K562 (cell line): ENCODE results near the gene MALAT1. TPM values are rescaled to one million over a fixed set of nuclear protein-coding genes. Genes with fewer than 3 reads are reported as not detected.

Experiments used
- CUX1 ChIP-seq: fragments of 200-800 bp; sonication (Bioruptor generic); IDR thresholded peaks from 2 replicates; pipeline ENCODE4 v1.6.1; 2016; ENCODE audit warnings: missing genetic modification characterization, missing compliant biosample characterization
- E4F1 ChIP-seq: fragments of 250-450 bp; sonication (Bioruptor Pico); IDR thresholded peaks from 2 replicates; pipeline ENCODE4 v1.5.0; 2021; ENCODE audit warnings: mild to moderate bottlenecking, borderline replicate concordance
- HIVEP1 ChIP-seq: fragments of 250-450 bp; sonication (Bioruptor Pico); IDR thresholded peaks from 2 replicates; pipeline ENCODE4 v1.4.0; 2020; ENCODE audit warnings: mild to moderate bottlenecking
- MAFK ChIP-seq: IDR thresholded peaks from 2 replicates; pipeline ENCODE4 v1.6.1; 2011; ENCODE audit warnings: low read length, improper control_type of control experiment
- MLX ChIP-seq, 2 experiments: fragments of 450-650 bp in 1 of 2; sonication (generic) in 1 of 2; formaldehyde crosslinking; conservative IDR thresholded peaks; 2 replicates each; pipeline versions ENCODE4 v1.4.0 to v1.8.1; 2020 to 2022; ENCODE audit warnings: mild to moderate bottlenecking in 1 of 2, missing genetic modification reagents in 1 of 2
- NR2F6 ChIP-seq: fragments of 450-650 bp; formaldehyde crosslinking; IDR thresholded peaks from 2 replicates; pipeline ENCODE4 v1.4.0; 2020; ENCODE audit warnings: mild to moderate bottlenecking
- RCOR1 ChIP-seq, 2 experiments: IDR thresholded peaks; 2 replicates each; pipeline ENCODE4 v1.6.1; 2012; ENCODE audit warnings: low read depth in 2 of 2, low read length in 2 of 2, borderline replicate concordance in 1 of 2, improper control_type of control experiment in 1 of 2
- RNF2 ChIP-seq: sonication (generic); IDR thresholded peaks from 2 replicates; pipeline ENCODE4 v1.6.1; 2016
- SAFB ChIP-seq: fragments of 200-400 bp; formaldehyde crosslinking; IDR thresholded peaks from 2 replicates; pipeline ENCODE4 v1.6.1; 2017; ENCODE audit warnings: low read depth, low read length, borderline replicate concordance
- SMARCA4 ChIP-seq: fragments of 450-650 bp; IDR thresholded peaks from 2 replicates; pipeline ENCODE4 v1.6.1; 2016
- SMARCA5 ChIP-seq: fragments of 450-650 bp; IDR thresholded peaks from 2 replicates; pipeline ENCODE4 v1.6.1; 2016
- SP2 ChIP-seq: IDR thresholded peaks from 2 replicates; pipeline ENCODE4 v1.6.1; 2011; ENCODE audit warnings: mild to moderate bottlenecking, low read depth, low read length, moderate library complexity; ENCODE audit not compliant: poor library complexity, severe bottlenecking; ENCODE audit errors: extremely low read depth
- ZNF280B ChIP-seq: fragments of 250-450 bp; sonication (Bioruptor Pico); IDR thresholded peaks from 2 replicates; pipeline ENCODE4 v1.5.1; 2021; ENCODE audit warnings: mild to moderate bottlenecking
- ZNF584 ChIP-seq: fragments of 200-800 bp; sonication (Bioruptor generic); IDR thresholded peaks from 2 replicates; pipeline ENCODE4 v1.6.1; 2016; ENCODE audit warnings: low read depth, mild to moderate bottlenecking, missing genetic modification characterization, missing compliant biosample characterization
- ZNF586 ChIP-seq: fragments of 450-650 bp; formaldehyde crosslinking; conservative IDR thresholded peaks from 2 replicates; pipeline ENCODE4 v1.4.0; 2020; ENCODE audit warnings: mild to moderate bottlenecking, moderate library complexity
- ZNF696 ChIP-seq: fragments of 250-450 bp; sonication (Bioruptor Pico); conservative IDR thresholded peaks from 2 replicates; pipeline ENCODE4 v1.4.0; 2020; ENCODE audit warnings: mild to moderate bottlenecking, moderate library complexity
- polyA plus RNA-seq, 8 experiments: library from polyadenylated mRNA; depleted of rRNA in 4 of 8; stranded (reverse) in 5 of 8; unstranded in 3 of 8; fragments of >200 nt; fragmentation: Nextera tagmentation in 2 of 8; fragmentation: Illumina TruSeq in 1 of 8; extraction: Ambion mirVana in 2 of 8; extraction: Trizol in 1 of 8; gene quantifications; 2 replicates each; pipeline versions ENCODE4 v1.2.1 to v1.2.3, GENCODE V29; 2011 to 2014; ENCODE audit warnings: inconsistent platforms in 1 of 8, missing spikeins in 1 of 8
- total RNA-seq, 7 experiments: library from RNA; depleted of rRNA in 6 of 7; stranded (reverse); fragments of >200 nt in 6 of 7; fragmentation: Illumina TruSeq in 2 of 7; extraction: Trizol in 2 of 7; gene quantifications; 2 replicates each; pipeline versions ENCODE4 v1.2.1 to v1.2.3, GENCODE V29; 2011 to 2021; ENCODE audit warnings: low replicate concordance in 1 of 7
- TF ChIP-seq, protein P1 (sequence below): fragments of 450-650 bp; formaldehyde crosslinking; IDR thresholded peaks from 2 replicates; pipeline ENCODE4 v1.4.0; 2022; ENCODE audit warnings: mild to moderate bottlenecking, moderate library complexity

MALAT1 gene
- total and polyA plus RNA-seq, 9 of the 15 experiments (the other 6 are each of a cell fraction or from before 2014, with no cell fraction given) = 363 to 8,715 (median 2,351) TPM

- TF ChIP-seq CUX1 (peak; percentile 88; the same call in 1 of the 2 replicates), NR2F6 (CRISPR knock-in tag) (no peak), SP2 (no peak), ZNF696 (CRISPR knock-in tag) (no peak), ZNF584 (CRISPR knock-in tag) (no peak), RCOR1 (IDR thresholded peaks at IDR 0.05; ENCODE audit: borderline replicate concordance in 1 of 2, low read depth in 2 of 2, low read length in 2 of 2) (no peak), SMARCA5 (no peak), RNF2 (no peak), E4F1 (CRISPR knock-in tag) (no peak), MAFK (no peak), SAFB (no peak), HIVEP1 (CRISPR knock-in tag) (no peak), ZNF280B (CRISPR knock-in tag) (no peak), ZNF586 (CRISPR knock-in tag) (no peak), MLX (CRISPR knock-in tag; conservative IDR thresholded peaks at IDR 0.05) (no peak), SMARCA4 (no peak)
- TF ChIP-seq, protein P1, sequence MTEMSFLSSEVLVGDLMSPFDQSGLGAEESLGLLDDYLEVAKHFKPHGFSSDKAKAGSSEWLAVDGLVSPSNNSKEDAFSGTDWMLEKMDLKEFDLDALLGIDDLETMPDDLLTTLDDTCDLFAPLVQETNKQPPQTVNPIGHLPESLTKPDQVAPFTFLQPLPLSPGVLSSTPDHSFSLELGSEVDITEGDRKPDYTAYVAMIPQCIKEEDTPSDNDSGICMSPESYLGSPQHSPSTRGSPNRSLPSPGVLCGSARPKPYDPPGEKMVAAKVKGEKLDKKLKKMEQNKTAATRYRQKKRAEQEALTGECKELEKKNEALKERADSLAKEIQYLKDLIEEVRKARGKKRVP (CRISPR knock-in tag) = no peak
Observed at GRCh38 chr11:65496304-65497140, 2.3 kb upstream of the MALAT1 start (continued).
